GM18951 (cell line): ENCODE measurements around the gene HOXB6.

Experiments
- POLR2A ChIP-seq: IDR thresholded peaks from 4 replicates; pipeline ENCODE4 v1.6.1; 2011; ENCODE audit warnings: mild to moderate bottlenecking; ENCODE audit not compliant: insufficient read length, insufficient read depth; ENCODE audit errors: extremely low read depth
- in situ Hi-C: fragments of 300-500 bp; cut with MboI; formaldehyde crosslinking; loops from one replicate; pipeline ENCODE4 v1.12.0; 2022; ENCODE audit warnings: low sequenced_read_pairs, mixed read lengths, inconsistent platforms; ENCODE audit not compliant: unreplicated experiment

The HOXB6 gene

GRCh38 chr17:48552466-48553189, 52.2 kb downstream of the HOXB6 start:
- in situ Hi-C loops, result no loop called here
- no peak for TF ChIP-seq POLR2A

- in situ Hi-C loops, result no loop called here
- no peak for TF ChIP-seq POLR2A
These were observed 53.0 kb downstream of the HOXB6 start for GRCh38 chr17:48551596-48552465.

- no peak for TF ChIP-seq POLR2A
These were observed 53.6 kb downstream of the HOXB6 start for GRCh38 chr17:48551214-48551555.

GRCh38 chr17:48550502-48551213, 54.1 kb downstream of the HOXB6 start:
- in situ Hi-C loops, result no loop called here
- TF ChIP-seq POLR2A, result no peak

More at GRCh38 chr17:48551214-48551555, 53.6 kb downstream of the HOXB6 start:
- in situ Hi-C loops, result no loop called here

GRCh38 chr17:48549914-48550501, 54.8 kb downstream of the HOXB6 start:
- no peak for TF ChIP-seq POLR2A
- in situ Hi-C loops, result no loop called here

- in situ Hi-C loops, result no loop called here
These were observed 55.5 kb downstream of the HOXB6 start for GRCh38 chr17:48549281-48549630.

GRCh38 chr17:48548523-48549280, 56.1 kb downstream of the HOXB6 start:
- in situ Hi-C loops, result no loop called here
- no peak for TF ChIP-seq POLR2A

More at GRCh38 chr17:48549281-48549630, 55.5 kb downstream of the HOXB6 start:
- no peak for TF ChIP-seq POLR2A

- TF ChIP-seq POLR2A, result no peak
- in situ Hi-C loops, result no loop called here
These were observed 56.8 kb downstream of the HOXB6 start for GRCh38 chr17:48547808-48548522.

GRCh38 chr17:48546924-48547807, 57.6 kb downstream of the HOXB6 start:
- TF ChIP-seq POLR2A, result no peak
- in situ Hi-C loops, result no loop called here

GRCh38 chr17:48546137-48546923, 58.5 kb downstream of the HOXB6 start:
- no peak for TF ChIP-seq POLR2A
- in situ Hi-C loops, result no loop called here
